WERI-Rb-1 (cell line): ENCODE measurements around the gene ARHGAP26.

Experiments
- DNase-seq: peaks from one replicate; pipeline ENCODE4 v3.0.0-alpha.2; 2020
- H3K27ac ChIP-seq: fragments of 250-450 bp; sonication (Bioruptor Pico); 2 replicates; pipeline ENCODE4 v1.5.1; 2020; ENCODE audit warnings: mild to moderate bottlenecking, moderate library complexity
- H3K27me3 ChIP-seq: fragments of 250-450 bp; sonication (Bioruptor Pico); 2 replicates; pipeline ENCODE4 v1.5.1; 2021; ENCODE audit warnings: mild to moderate bottlenecking, low read depth, moderate library complexity; ENCODE audit not compliant: insufficient read depth, severe bottlenecking
- H3K36me3 ChIP-seq: fragments of 250-450 bp; sonication (Bioruptor Pico); 2 replicates; pipeline ENCODE4 v1.5.1; 2020; ENCODE audit warnings: mild to moderate bottlenecking, moderate library complexity
- H3K4me3 ChIP-seq: 2 replicates; pipeline ENCODE4 v1.5.1; 2011; ENCODE audit warnings: low read depth, mild to moderate bottlenecking, control low read depth, low read length
- H3K9me3 ChIP-seq: fragments of 250-450 bp; sonication (Bioruptor Pico); 2 replicates; pipeline ENCODE4 v1.5.1; 2021; ENCODE audit warnings: mild to moderate bottlenecking, moderate library complexity; ENCODE audit not compliant: severe bottlenecking
- CTCF ChIP-seq: IDR thresholded peaks from 2 replicates; pipeline ENCODE4 v1.5.1; 2011; ENCODE audit warnings: low read depth, mild to moderate bottlenecking, control low read depth, inconsistent platforms, low read length

The ARHGAP26 gene

DNA sequence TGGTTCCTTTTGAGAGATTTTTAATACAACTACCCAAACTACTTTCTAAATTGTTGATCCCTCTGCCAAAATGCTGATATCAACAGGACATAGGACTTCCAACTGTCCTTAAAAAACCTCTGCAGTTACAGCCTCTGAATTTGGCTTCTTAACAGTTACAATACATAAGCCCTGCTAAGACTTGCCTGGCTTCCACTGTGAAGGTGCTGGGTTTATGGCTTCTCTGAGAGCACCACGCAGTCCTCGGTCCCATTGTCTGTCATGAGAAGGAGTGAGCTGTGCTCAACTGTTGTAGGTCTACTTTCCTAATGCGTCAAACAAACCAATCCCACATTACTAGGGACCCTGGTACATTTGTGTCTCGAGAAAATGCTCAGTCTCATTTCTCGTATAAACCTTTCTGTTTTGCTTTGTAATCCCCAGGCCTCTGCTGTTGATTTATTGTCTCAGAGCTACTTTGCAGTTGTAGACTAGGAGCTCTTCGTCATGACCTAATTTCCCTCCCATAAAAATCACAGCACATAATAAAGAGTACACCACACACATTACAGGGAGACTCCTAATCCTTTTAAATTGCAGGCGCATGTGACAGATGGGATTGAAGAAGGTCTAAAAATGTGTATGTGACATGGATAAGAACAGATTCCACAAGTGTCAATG is 358.4 kb downstream of the ARHGAP26 start:
- H3K27me3 ChIP-seq: no peaks in the 10 kb centered on the region

DNA sequence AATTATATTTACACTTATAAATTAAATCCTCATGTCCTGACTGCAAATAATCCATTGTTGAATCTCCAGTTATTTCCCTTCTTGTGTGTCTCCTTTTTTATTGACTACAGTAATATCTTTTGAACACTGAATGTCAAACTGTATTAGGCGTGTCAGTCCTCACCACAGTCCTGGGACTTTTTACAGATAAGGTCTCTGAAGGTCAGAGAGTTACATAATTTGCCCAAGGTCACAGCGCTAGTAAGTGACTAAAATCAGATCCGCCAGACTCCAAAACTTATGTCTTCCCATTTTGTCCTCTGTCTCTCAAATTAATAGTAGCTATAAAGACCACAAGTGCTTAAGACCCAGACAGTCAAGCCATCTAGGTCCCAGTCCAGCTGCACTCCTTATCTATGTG is 359.0 kb downstream of the ARHGAP26 start:
- no peak for DNase-seq
- no peak overlapping the region for H3K27ac ChIP-seq
- H3K27me3 ChIP-seq: no peaks in the 10 kb centered on the region
- no peak for TF ChIP-seq CTCF
- H3K4me3 ChIP-seq: peak overlapping the region; percentile 26
- no peaks in the 10 kb centered on the region for H3K36me3 ChIP-seq
- H3K9me3 ChIP-seq: no peaks in the 10 kb centered on the region

More for the DNA sequence above, 358.4 kb downstream of the ARHGAP26 start:
- TF ChIP-seq CTCF: no peak
- peak overlapping the region; percentile 26 for H3K4me3 ChIP-seq
- peak overlapping the region; percentile 73 for H3K27ac ChIP-seq
- no peaks in the 10 kb centered on the region for H3K9me3 ChIP-seq
- no peaks in the 10 kb centered on the region for H3K36me3 ChIP-seq
- peak; percentile 61 for DNase-seq

DNA sequence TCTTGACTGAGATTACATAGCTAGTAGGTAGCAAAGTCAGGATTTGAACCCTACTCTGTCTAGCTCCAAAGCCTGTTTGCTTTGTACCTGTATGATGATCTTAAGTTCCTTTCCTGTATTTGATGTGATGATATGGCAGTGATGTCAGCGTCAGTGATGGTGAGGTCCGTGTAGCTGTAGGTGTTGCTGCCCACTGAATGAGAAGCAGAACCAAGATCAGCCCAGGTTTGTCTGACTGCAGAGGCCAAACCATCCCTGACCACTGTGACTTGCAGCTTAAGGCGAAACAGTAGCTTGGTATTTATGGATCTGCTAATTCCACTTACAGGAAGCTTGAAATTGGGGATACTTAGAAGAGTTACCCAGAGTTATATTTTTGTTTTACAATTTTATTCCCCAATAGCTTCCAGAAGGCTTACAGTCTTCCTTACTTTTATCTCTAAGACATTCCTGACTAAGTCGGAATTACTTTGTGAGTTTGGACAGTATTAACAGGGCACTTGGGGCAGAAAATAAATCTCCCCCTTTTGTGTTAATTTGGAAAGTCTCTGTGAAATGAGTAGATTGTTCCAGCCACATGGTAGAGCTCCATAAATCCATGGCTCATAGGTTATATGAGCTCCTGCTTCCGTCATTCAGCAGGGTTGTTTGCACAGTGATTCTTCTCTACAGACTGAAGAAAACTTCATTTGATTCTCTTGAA is 359.9 kb downstream of the ARHGAP26 start:
- no peak overlapping the region for H3K27ac ChIP-seq

GRCh38 chr5:143130613-143131305 is 360.6 kb downstream of the ARHGAP26 start:
- Histone ChIP-seq H3K36me3 (no peaks in the 10 kb centered on the region), H3K27ac (no peak overlapping the region), H3K9me3 (no peaks in the 10 kb centered on the region), H3K27me3 (no peaks in the 10 kb centered on the region), H3K4me3 (no peak overlapping the region)
- no peak for TF ChIP-seq CTCF
- DNase-seq: no peak

More for the DNA sequence above, 359.9 kb downstream of the ARHGAP26 start:
- Histone ChIP-seq H3K27me3 (no peaks in the 10 kb centered on the region), H3K36me3 (no peaks in the 10 kb centered on the region), H3K4me3 (no peak overlapping the region), H3K9me3 (no peaks in the 10 kb centered on the region)
- no peak for DNase-seq
- TF ChIP-seq CTCF: no peak

GRCh38 chr5:143131972-143132371 is 361.8 kb downstream of the ARHGAP26 start:
- TF ChIP-seq CTCF: no peak
- H3K9me3 ChIP-seq: no peaks in the 10 kb centered on the region
- no peak for DNase-seq
- H3K4me3 ChIP-seq: no peak overlapping the region
- H3K27me3 ChIP-seq: no peaks in the 10 kb centered on the region
- H3K36me3 ChIP-seq: no peaks in the 10 kb centered on the region
- no peak overlapping the region for H3K27ac ChIP-seq
